Nephron progenitor cell (in vitro differentiated cells): ENCODE results near the gene EID2.
A peak's percentile ranks its signal among the peaks of the same experiment; 100 is the strongest.

Source experiments
- DNase-seq: peaks from one replicate; pipeline ENCODE4 v3.0.0; 2021
- H3K27ac Mint-ChIP-seq: 2 replicates; pipeline ENCODE4 v1.8.0; 2021; ENCODE audit warnings: mild to moderate bottlenecking, moderate library complexity, mixed read lengths
- H3K27me3 Mint-ChIP-seq: 2 replicates; pipeline ENCODE4 v1.8.0; 2021; ENCODE audit warnings: mild to moderate bottlenecking, low read depth, mixed read lengths; ENCODE audit not compliant: poor library complexity
- H3K36me3 Mint-ChIP-seq: 2 replicates; pipeline ENCODE4 v1.8.0; 2021; ENCODE audit warnings: low read depth, mixed read lengths
- H3K4me1 Mint-ChIP-seq: 2 replicates; pipeline ENCODE4 v1.8.0; 2021; ENCODE audit warnings: mixed read lengths
- H3K4me3 Mint-ChIP-seq: 2 replicates; pipeline ENCODE4 v1.8.0; 2021; ENCODE audit warnings: mild to moderate bottlenecking, moderate library complexity, mixed read lengths
- H3K9me3 Mint-ChIP-seq: 2 replicates; pipeline ENCODE4 v1.8.0; 2021; ENCODE audit warnings: mild to moderate bottlenecking, moderate library complexity, mixed read lengths
- TF ChIP-seq, protein P1 (sequence below): fragments of 200-600 bp; sonication (generic); IDR thresholded peaks from 2 replicates; pipeline ENCODE4 v1.5.0; 2021; ENCODE audit warnings: antibody characterized with exemption

The EID2 gene

DNA sequence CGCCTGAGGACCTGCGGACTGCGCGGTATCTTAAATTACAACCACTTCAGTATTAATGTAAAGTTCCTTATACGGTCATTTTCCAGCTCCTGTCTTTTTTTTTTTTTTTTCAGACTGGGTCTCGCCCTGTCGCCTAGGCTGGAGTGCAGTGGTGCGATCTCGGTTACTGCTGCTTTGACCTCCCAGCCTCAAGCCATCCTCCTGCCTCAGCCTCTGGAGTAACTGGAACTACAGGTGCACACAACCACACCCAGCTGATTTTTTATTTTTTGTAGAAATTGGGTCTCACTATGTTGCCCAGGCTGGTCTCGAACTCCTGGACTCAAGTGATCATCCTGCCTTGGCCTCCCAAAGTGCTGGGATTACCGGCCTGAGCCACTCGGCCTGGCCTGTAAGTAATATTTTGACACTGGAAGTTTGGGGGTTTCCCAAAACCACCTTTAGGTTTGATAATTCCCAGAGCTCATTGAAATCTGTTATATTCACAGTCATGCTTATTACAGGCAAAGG, 6.9 kb downstream of the EID2 start:
- TF ChIP-seq, protein P1, sequence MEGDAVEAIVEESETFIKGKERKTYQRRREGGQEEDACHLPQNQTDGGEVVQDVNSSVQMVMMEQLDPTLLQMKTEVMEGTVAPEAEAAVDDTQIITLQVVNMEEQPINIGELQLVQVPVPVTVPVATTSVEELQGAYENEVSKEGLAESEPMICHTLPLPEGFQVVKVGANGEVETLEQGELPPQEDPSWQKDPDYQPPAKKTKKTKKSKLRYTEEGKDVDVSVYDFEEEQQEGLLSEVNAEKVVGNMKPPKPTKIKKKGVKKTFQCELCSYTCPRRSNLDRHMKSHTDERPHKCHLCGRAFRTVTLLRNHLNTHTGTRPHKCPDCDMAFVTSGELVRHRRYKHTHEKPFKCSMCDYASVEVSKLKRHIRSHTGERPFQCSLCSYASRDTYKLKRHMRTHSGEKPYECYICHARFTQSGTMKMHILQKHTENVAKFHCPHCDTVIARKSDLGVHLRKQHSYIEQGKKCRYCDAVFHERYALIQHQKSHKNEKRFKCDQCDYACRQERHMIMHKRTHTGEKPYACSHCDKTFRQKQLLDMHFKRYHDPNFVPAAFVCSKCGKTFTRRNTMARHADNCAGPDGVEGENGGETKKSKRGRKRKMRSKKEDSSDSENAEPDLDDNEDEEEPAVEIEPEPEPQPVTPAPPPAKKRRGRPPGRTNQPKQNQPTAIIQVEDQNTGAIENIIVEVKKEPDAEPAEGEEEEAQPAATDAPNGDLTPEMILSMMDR, result no peak
- Mint-ChIP-seq H3K27ac (no peak overlapping the region), H3K4me3 (peak overlapping the region; percentile 54)

DNA sequence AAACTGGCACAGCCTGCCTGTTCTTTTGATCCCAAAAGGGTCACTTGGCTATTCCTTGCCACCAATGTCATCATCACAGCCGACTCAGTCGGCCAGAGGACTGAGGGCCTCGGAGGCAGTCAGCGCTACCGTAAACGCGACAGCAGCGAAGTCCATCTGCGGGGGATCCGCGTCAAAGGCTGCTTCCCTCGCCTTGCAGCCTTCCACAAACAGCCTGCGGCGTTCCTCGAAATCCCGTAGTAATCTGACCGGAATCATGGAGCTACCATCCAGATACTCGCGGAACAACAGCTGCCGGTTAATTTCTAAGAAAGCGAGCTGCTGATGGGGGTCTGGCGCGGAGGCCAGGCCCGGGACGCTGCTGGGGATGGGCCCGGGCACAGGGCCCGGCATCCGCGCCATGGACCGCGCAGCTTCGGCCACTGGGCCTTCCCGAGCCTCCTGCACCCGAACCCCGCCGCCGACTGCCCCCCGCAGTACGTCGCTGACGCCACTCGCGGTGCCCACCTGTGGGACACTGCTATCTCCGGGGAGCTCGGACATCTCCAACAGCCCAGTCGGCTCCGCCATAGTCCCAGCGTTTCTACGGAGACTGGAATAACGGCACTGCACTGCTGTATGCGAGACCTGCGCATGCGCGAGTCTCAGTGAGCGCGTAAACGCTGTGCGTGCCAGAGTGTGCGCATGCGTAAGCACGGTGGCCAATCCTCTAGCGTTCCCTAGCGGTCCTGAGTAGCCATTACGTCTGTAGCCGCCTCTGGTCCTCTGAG, 7.5 kb downstream of the EID2 start, which contains the start of gene EID2B:
Gene EID2B, minus strand, starts transcription at position 620 of the 770 bp plus-strand sequence. Its CDS starts 50 bp downstream, at position 570.
- Mint-ChIP-seq H3K9me3 (no peaks in the 10 kb centered on the region), H3K27me3 (no peaks in the 10 kb centered on the region), H3K36me3 (peaks cover 16% of the 10 kb centered on the region), H3K27ac (peak within 1 kb of the TSS; percentile 71), H3K4me1 (peaks cover 32% of the 10 kb centered on the region), H3K4me3 (peak within 1 kb of the TSS; percentile 96)
- TF ChIP-seq, protein P1, result peak; percentile 99
- peak; percentile 96 for DNase-seq

More for the DNA sequence above, 6.9 kb downstream of the EID2 start:
- peaks cover 11% of the 10 kb centered on the region for H3K36me3 Mint-ChIP-seq
- no peaks in the 10 kb centered on the region for H3K9me3 Mint-ChIP-seq
- no peaks in the 10 kb centered on the region for H3K27me3 Mint-ChIP-seq
- DNase-seq, result no peak
- H3K4me1 Mint-ChIP-seq, result peaks cover 36% of the 10 kb centered on the region

DNA sequence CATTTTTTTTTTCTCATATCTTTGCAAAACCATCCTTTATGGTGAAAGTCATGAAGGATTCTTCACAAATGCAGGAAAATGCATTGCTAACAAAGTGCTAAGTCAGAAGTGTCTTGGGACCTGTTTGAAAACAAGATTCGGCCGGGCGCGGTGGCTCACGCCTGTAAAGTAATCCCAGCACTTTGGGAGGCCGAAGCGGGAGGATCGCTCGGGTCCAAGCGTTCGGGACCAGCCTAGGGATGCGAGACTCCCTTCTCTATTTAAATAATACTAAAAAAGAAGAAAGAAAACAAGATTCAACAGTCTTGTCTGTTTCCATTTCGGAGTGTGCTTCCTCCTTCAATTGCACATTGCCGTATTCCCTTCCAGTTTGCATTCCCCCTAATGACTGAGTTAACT, 8.1 kb downstream of the EID2 start:
- H3K27me3 Mint-ChIP-seq, result no peaks in the 10 kb centered on the region
- H3K27ac Mint-ChIP-seq, result no peak overlapping the region
- no peaks in the 10 kb centered on the region for H3K9me3 Mint-ChIP-seq
- peaks cover 27% of the 10 kb centered on the region for H3K4me1 Mint-ChIP-seq
- peaks cover 17% of the 10 kb centered on the region for H3K36me3 Mint-ChIP-seq
- TF ChIP-seq, protein P1, result no peak
- peak overlapping the region; percentile 96 for H3K4me3 Mint-ChIP-seq
- no peak for DNase-seq

DNA sequence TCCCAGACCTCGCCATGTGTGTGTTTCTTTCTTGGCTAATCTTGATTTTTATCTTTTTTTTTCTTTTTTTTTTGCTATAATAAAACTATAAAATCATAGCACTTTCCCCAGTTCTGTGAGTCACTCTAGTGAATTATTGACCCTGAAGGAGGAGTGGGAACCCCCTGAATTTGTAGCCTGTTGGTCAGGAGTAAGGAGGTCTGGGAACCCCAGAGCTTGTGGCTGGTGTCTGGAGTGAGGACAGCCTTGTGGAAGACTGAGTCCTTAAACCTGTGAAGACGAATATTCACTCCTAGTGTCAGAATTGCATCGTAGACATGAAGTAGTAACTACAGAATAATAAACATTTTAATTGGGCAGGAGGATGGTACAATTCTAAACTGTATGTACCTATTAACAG, 14.8 kb downstream of the EID2 start:
- Mint-ChIP-seq H3K4me1 (peaks cover 16% of the 10 kb centered on the region), H3K27ac (peak overlapping the region; percentile 24), H3K4me3 (no peak overlapping the region), H3K9me3 (peaks cover 4% of the 10 kb centered on the region), H3K27me3 (no peaks in the 10 kb centered on the region), H3K36me3 (peaks cover 45% of the 10 kb centered on the region)
- TF ChIP-seq, protein P1, result no peak
- DNase-seq, result no peak

DNA sequence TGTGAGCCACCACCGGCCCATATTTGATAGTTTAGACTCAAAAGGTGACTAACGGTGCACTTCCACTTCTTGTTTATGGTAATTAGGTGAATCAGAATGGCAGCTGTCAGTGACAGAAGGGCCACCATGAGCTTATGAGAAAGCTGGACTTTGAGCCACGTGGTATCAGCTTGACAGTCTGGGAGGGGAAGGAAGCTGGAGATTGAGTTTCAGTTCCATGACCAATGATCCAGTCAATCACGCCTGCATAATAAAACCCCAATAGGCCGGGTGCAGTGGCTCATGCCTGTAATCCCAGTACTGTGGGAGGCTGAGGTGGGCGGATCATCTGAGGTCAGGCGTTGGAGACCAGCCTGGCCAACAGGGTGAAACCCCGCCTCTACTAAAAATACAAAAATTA, 15.5 kb downstream of the EID2 start:
- DNase-seq, result no peak
- peaks cover 23% of the 10 kb centered on the region for H3K4me1 Mint-ChIP-seq
- TF ChIP-seq, protein P1, result no peak
- peaks cover 45% of the 10 kb centered on the region for H3K36me3 Mint-ChIP-seq
- H3K4me3 Mint-ChIP-seq, result no peak overlapping the region
- H3K9me3 Mint-ChIP-seq, result peaks cover 4% of the 10 kb centered on the region
- H3K27ac Mint-ChIP-seq, result no peak overlapping the region
- H3K27me3 Mint-ChIP-seq, result no peaks in the 10 kb centered on the region
